Smooth muscle cell (in vitro differentiated cells): Measurements from ENCODE around the gene ELOF1. TPM values are rescaled to one million over a fixed set of nuclear protein-coding genes. Genes with fewer than 3 reads are reported as not detected.

ENCODE experiments used
- DNase-seq: peaks from one replicate; lab custom pipeline; 2025; ENCODE audit not compliant: unreplicated experiment; lab: John Stamatoyannopoulos, UW
- H2AFZ ChIP-seq: fragments of 200-600 bp; sonication (generic); 2 replicates; pipeline ENCODE4 v1.6.0; 2016; ENCODE audit warnings: antibody characterized with exemption, low read depth, mild to moderate bottlenecking
- H3F3A ChIP-seq: fragments of 200-600 bp; sonication (generic); 2 replicates; pipeline ENCODE4 v1.6.0; 2017; ENCODE audit warnings: antibody characterized with exemption, low read depth
- H3K27ac ChIP-seq: fragments of 200-600 bp; sonication (generic); 2 replicates; pipeline ENCODE4 v1.5.1; 2016; ENCODE audit warnings: low read depth, mild to moderate bottlenecking
- H3K27me3 ChIP-seq: fragments of 200-600 bp; sonication (generic); 2 replicates; pipeline ENCODE4 v1.6.1; 2016; ENCODE audit warnings: low read depth, mild to moderate bottlenecking
- H3K36me3 ChIP-seq: fragments of 200-600 bp; sonication (generic); 2 replicates; pipeline ENCODE4 v1.5.1; 2016; ENCODE audit warnings: low read depth
- H3K4me1 ChIP-seq: fragments of 200-600 bp; sonication (generic); 2 replicates; pipeline ENCODE4 v1.5.1; 2016; ENCODE audit warnings: low read depth
- H3K4me2 ChIP-seq: fragments of 200-600 bp; sonication (generic); 2 replicates; pipeline ENCODE4 v1.6.0; 2016; ENCODE audit warnings: mild to moderate bottlenecking
- H3K4me3 ChIP-seq: fragments of 200-600 bp; sonication (generic); 2 replicates; pipeline ENCODE4 v1.5.1; 2016; ENCODE audit warnings: mild to moderate bottlenecking
- H3K79me2 ChIP-seq: fragments of 200-600 bp; sonication (generic); 2 replicates; pipeline ENCODE4 v1.6.0; 2016; ENCODE audit warnings: low read depth, mild to moderate bottlenecking
- H3K9ac ChIP-seq: fragments of 200-600 bp; sonication (generic); 2 replicates; pipeline ENCODE4 v1.6.0; 2016; ENCODE audit warnings: low read depth
- H3K9me3 ChIP-seq: fragments of 200-600 bp; sonication (generic); replicated peaks from 2 replicates; pipeline ENCODE4 v1.5.1; 2016; ENCODE audit warnings: low read depth
- H4K20me1 ChIP-seq: fragments of 200-600 bp; sonication (generic); 2 replicates; pipeline ENCODE4 v1.6.0; 2016; ENCODE audit warnings: low read depth
- CTCF ChIP-seq: fragments of 200-600 bp; sonication (generic); IDR thresholded peaks from 2 replicates; pipeline ENCODE4 v1.5.1; 2017; ENCODE audit warnings: borderline replicate concordance, mild to moderate bottlenecking, antibody characterized with exemption; ENCODE audit not compliant: insufficient read depth, poor library complexity, severe bottlenecking
- WGBS: methylation state at CpG from one replicate; pipeline ENCODE4 v1.1.7; 2016; ENCODE audit warnings: low lambda C conversion rate; 5-methylcytosine and 5-hydroxymethylcytosine counted together
- polyA plus RNA-seq: library from polyadenylated mRNA; unstranded; fragments of >200 nt; fragmentation: Nextera tagmentation; extraction: Ambion mirVana; gene quantifications from 2 replicates; pipeline ENCODE4 v1.2.1, GENCODE V29; 2016
- total RNA-seq: library from RNA; depleted of rRNA; stranded (reverse); fragments of >200 nt; gene quantifications from 2 replicates; pipeline ENCODE4 v1.2.3, GENCODE V29; 2014

ELOF1 gene
- total and polyA plus RNA-seq, 2 experiments from 2014 or later: 18.6 to 71.4 TPM

DNA sequence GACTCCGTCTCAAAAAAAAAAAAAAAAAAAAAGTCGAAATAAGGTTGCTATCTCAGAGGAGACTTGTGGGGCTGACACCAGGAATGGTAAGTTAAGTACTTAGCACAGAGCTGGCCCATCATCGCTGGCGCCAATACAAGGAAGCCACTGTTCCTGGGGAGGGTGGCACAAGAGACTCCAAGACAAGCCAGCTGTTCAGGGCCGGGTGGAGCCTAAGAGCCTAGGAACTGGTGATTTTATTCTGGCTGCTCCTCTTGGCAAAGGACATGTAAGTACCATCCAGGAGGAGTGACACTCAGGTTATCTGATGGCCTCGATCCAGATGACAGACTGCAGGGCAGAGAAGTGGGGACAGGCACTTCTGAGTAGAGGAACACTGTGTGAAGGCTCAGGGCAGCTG is 3.8 kb downstream of the ELOF1 start:
- peaks cover 31% of the 10 kb centered on the region for H4K20me1 ChIP-seq
- H3K27ac ChIP-seq: no peak overlapping the region
- no peak overlapping the region for H3K4me2 ChIP-seq
- H3K9me3 ChIP-seq: no peaks in the 10 kb centered on the region
- no peak overlapping the region for H2AFZ ChIP-seq
- no peaks in the 10 kb centered on the region for H3K36me3 ChIP-seq
- no peak for TF ChIP-seq CTCF
- DNase-seq: no peak
- H3K9ac ChIP-seq: no peak overlapping the region
- no peaks in the 10 kb centered on the region for H3F3A ChIP-seq
- 98% methylated on average over 6 of the region's 6 CpGs for WGBS
- peaks cover 26% of the 10 kb centered on the region for H3K79me2 ChIP-seq
- H3K4me3 ChIP-seq: no peak overlapping the region
- H3K4me1 ChIP-seq: peaks cover 6% of the 10 kb centered on the region
- H3K27me3 ChIP-seq: no peaks in the 10 kb centered on the region

DNA sequence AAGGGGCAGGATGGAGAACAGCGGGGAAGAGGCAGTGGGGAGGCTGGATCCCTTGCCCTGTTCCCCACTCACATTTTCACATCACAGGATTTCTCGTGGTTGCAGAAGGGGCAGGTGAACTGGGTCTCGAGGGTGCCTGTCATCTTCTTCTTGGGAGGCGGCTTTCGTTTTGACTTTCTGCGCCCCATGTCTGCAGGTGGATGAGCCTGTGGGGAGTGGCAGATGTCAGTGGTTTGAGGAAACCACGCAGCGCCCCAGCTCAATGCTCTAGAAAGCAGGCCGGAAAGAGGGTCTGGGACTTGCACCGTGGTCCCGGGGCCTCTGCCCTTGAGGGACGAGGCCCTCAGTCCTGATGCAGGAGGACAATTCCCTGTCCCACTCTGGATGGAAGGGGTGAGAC is 4.9 kb downstream of the ELOF1 start:
- no peak for TF ChIP-seq CTCF
- Histone ChIP-seq H3K36me3 (no peaks in the 10 kb centered on the region), H3K4me1 (peaks cover 6% of the 10 kb centered on the region), H3K9ac (no peak overlapping the region), H3K4me2 (no peak overlapping the region), H2AFZ (no peak overlapping the region), H4K20me1 (peaks cover 31% of the 10 kb centered on the region), H3K4me3 (no peak overlapping the region), H3F3A (no peaks in the 10 kb centered on the region), H3K79me2 (peaks cover 26% of the 10 kb centered on the region), H3K27me3 (no peaks in the 10 kb centered on the region), H3K27ac (no peak overlapping the region), H3K9me3 (no peaks in the 10 kb centered on the region)
- DNase-seq: no peak
- 97% methylated on average over 12 of the region's 12 CpGs for WGBS

- Histone ChIP-seq H3K9me3 (no peaks in the 10 kb centered on the region), H3F3A (no peaks in the 10 kb centered on the region), H2AFZ (no peak overlapping the region), H3K27me3 (no peaks in the 10 kb centered on the region), H3K9ac (no peak overlapping the region), H3K27ac (no peak overlapping the region), H3K79me2 (peaks cover 15% of the 10 kb centered on the region), H3K36me3 (no peaks in the 10 kb centered on the region), H4K20me1 (peaks cover 25% of the 10 kb centered on the region), H3K4me1 (peaks cover under 1% of the 10 kb centered on the region), H3K4me2 (no peak overlapping the region), H3K4me3 (no peak overlapping the region)
- 93% methylated on average over 20 of the region's 20 CpGs for WGBS
- DNase-seq: no peak
- TF ChIP-seq CTCF: no peak
These were observed 6.2 kb downstream of the ELOF1 start for GRCh38 chr19:11552666-11553372.
